ENCODE data around the gene TREML1. TPM values are rescaled to one million over a fixed set of nuclear protein-coding genes. Genes with fewer than 3 reads are reported as not detected.

Gene TREML1
- total RNA-seq, 1 donor from 2014 or later, result not detected

GRCh38 chr6:41197234-41197633 lies 43.1 kb upstream of the TREML1 start:
- Histone ChIP-seq H3K36me3 (ENCODE audit: control insufficient read depth, insufficient read depth, low read length) (no peaks in the 10 kb centered on the region), H3K27me3 (ENCODE audit: control insufficient read depth, insufficient read depth, low read length) (peaks cover 3% of the 10 kb centered on the region), H3K4me3 (ENCODE audit: low read depth, low read length) (no peak overlapping the region)
- DNase-seq (ENCODE audit: low read depth) (no peak), FAIRE-seq (no peak)
- TF ChIP-seq, protein P1, sequence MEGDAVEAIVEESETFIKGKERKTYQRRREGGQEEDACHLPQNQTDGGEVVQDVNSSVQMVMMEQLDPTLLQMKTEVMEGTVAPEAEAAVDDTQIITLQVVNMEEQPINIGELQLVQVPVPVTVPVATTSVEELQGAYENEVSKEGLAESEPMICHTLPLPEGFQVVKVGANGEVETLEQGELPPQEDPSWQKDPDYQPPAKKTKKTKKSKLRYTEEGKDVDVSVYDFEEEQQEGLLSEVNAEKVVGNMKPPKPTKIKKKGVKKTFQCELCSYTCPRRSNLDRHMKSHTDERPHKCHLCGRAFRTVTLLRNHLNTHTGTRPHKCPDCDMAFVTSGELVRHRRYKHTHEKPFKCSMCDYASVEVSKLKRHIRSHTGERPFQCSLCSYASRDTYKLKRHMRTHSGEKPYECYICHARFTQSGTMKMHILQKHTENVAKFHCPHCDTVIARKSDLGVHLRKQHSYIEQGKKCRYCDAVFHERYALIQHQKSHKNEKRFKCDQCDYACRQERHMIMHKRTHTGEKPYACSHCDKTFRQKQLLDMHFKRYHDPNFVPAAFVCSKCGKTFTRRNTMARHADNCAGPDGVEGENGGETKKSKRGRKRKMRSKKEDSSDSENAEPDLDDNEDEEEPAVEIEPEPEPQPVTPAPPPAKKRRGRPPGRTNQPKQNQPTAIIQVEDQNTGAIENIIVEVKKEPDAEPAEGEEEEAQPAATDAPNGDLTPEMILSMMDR (IDR thresholded peaks at IDR 0.05; ENCODE audit: insufficient read depth, low read length, severe bottlenecking), result no peak

- TF ChIP-seq, protein P1 (IDR thresholded peaks at IDR 0.05; ENCODE audit: insufficient read depth, low read length, severe bottlenecking), result no peak
- Histone ChIP-seq H3K27me3 (ENCODE audit: control insufficient read depth, insufficient read depth, low read length) (peaks cover 3% of the 10 kb centered on the region), H3K36me3 (ENCODE audit: control insufficient read depth, insufficient read depth, low read length) (no peaks in the 10 kb centered on the region), H3K4me3 (ENCODE audit: low read depth, low read length) (no peak overlapping the region)
- DNase-seq (ENCODE audit: low read depth) (no peak), FAIRE-seq (no peak)
These were observed 40.2 kb upstream of the TREML1 start for GRCh38 chr6:41194386-41194785.

DNA sequence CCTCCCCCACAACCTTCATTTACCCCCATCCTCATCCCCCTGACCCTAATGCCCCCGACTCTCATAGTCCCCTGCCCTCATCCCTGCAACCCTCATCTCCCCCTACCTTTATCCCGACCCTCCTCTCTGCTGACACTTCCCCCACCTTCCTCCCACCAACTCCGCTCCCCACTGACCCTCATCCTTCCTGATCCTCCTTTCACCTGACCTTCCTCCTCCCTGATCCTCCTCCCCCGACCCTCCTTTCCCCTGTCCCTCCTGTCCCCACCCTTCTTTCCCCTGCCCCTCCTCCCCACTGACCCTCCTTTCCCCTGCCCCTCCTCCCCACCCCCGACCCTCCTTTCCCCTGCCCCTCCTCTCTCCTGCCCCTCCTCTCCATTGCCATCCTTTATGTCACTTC lies 39.7 kb upstream of the TREML1 start:
- Histone ChIP-seq H3K27me3 (ENCODE audit: control insufficient read depth, insufficient read depth, low read length) (peaks cover 3% of the 10 kb centered on the region), H3K4me3 (ENCODE audit: low read depth, low read length) (no peak overlapping the region), H3K36me3 (ENCODE audit: control insufficient read depth, insufficient read depth, low read length) (no peaks in the 10 kb centered on the region)
- TF ChIP-seq, protein P1 (IDR thresholded peaks at IDR 0.05; ENCODE audit: insufficient read depth, low read length, severe bottlenecking), result no peak
- FAIRE-seq (no peak), DNase-seq (ENCODE audit: low read depth) (no peak)

GRCh38 chr6:41193171-41193734 lies 39.1 kb upstream of the TREML1 start:
- H3K27me3 ChIP-seq (ENCODE audit: control insufficient read depth, insufficient read depth, low read length), result peaks cover 3% of the 10 kb centered on the region
- TF ChIP-seq, protein P1 (IDR thresholded peaks at IDR 0.05; ENCODE audit: insufficient read depth, low read length, severe bottlenecking), result no peak
- H3K4me3 ChIP-seq (ENCODE audit: low read depth, low read length), result no peak overlapping the region
- no peaks in the 10 kb centered on the region for H3K36me3 ChIP-seq (ENCODE audit: control insufficient read depth, insufficient read depth, low read length)
- FAIRE-seq, result no peak
- DNase-seq (ENCODE audit: low read depth), result no peak

DNA sequence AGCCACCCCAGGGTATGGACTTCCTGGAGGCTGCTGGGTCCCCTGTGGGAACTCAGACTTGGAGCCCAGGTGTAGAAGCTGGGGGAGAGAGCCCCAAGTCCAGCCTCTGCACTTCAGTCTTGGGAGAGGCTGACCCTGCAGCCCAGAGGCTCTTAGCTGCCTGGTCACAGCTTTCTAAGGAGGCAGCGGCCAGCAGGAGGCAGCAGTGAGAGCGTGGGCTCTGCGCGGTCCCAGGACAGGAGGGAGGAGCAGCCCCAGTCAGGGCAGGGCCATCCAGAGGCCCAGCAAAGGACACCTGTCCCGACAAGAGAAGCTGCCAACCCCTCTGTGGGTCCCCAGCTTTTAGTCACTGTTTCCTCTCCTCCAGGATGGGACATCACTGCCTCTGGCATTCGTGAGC lies 37.4 kb upstream of the TREML1 start:
- DNase-seq (ENCODE audit: low read depth) (no peak), FAIRE-seq (no peak)
- Histone ChIP-seq H3K36me3 (ENCODE audit: control insufficient read depth, insufficient read depth, low read length) (no peaks in the 10 kb centered on the region), H3K27me3 (ENCODE audit: control insufficient read depth, insufficient read depth, low read length) (peaks cover 3% of the 10 kb centered on the region), H3K4me3 (ENCODE audit: low read depth, low read length) (no peak overlapping the region)
- TF ChIP-seq, protein P1 (IDR thresholded peaks at IDR 0.05; ENCODE audit: insufficient read depth, low read length, severe bottlenecking), result peak; percentile 36

GRCh38 chr6:41190791-41191190 lies 36.6 kb upstream of the TREML1 start:
- DNase-seq (ENCODE audit: low read depth), result no peak
- Histone ChIP-seq H3K4me3 (ENCODE audit: low read depth, low read length) (no peak overlapping the region), H3K36me3 (ENCODE audit: control insufficient read depth, insufficient read depth, low read length) (no peaks in the 10 kb centered on the region), H3K27me3 (ENCODE audit: control insufficient read depth, insufficient read depth, low read length) (peaks cover 3% of the 10 kb centered on the region)
- TF ChIP-seq, protein P1 (IDR thresholded peaks at IDR 0.05; ENCODE audit: insufficient read depth, low read length, severe bottlenecking), result no peak
- no peak for FAIRE-seq

Measured in bronchial epithelial cell (primary cell).